SK-N-SH treated with all-trans-retinoic acid at 6 μM for 48 hours (cell line): ENCODE results near the gene MCM9.

ENCODE experiments used
- ATAC-seq: fragments of 200-7000 bp; cut with Tn5 transposase; 3 replicates; pipeline ENCODE4 v1.9.1; 2020; ENCODE audit warnings: mild to moderate bottlenecking, moderate library complexity
- ARNTL ChIP-seq: fragments of 450-650 bp; formaldehyde crosslinking; IDR thresholded peaks from 2 replicates; pipeline ENCODE4 v1.5.0; 2020; ENCODE audit warnings: low read depth, mild to moderate bottlenecking, moderate library complexity, borderline replicate concordance
- BACH2 ChIP-seq: fragments of 250-450 bp; sonication (Bioruptor Pico); IDR thresholded peaks from 2 replicates; pipeline ENCODE4 v1.9.0; 2021; ENCODE audit warnings: mild to moderate bottlenecking, borderline replicate concordance
- CREB5 ChIP-seq: fragments of 250-450 bp; sonication (Bioruptor Pico); IDR thresholded peaks from 2 replicates; pipeline ENCODE4 v1.5.1; 2020; ENCODE audit warnings: low read depth, mild to moderate bottlenecking, moderate library complexity
- CSDC2 ChIP-seq: fragments of 250-450 bp; sonication (Bioruptor Pico); IDR thresholded peaks from 2 replicates; pipeline ENCODE4 v1.5.0; 2020; ENCODE audit warnings: mild to moderate bottlenecking, moderate library complexity
- CSRNP3 ChIP-seq: fragments of 250-450 bp; sonication (Bioruptor Pico); IDR thresholded peaks from 2 replicates; pipeline ENCODE4 v1.5.1; 2021; ENCODE audit warnings: mild to moderate bottlenecking, moderate library complexity
- ESRRG ChIP-seq: fragments of 250-450 bp; sonication (Bioruptor Pico); IDR thresholded peaks from 2 replicates; pipeline ENCODE4 v1.6.1; 2021; ENCODE audit warnings: mild to moderate bottlenecking
- OSR1 ChIP-seq: fragments of 250-450 bp; sonication (Bioruptor Pico); IDR thresholded peaks from 2 replicates; pipeline ENCODE4 v1.8.0; 2022; ENCODE audit warnings: moderate library complexity, mild to moderate bottlenecking, inconsistent platforms
- PATZ1 ChIP-seq: fragments of 250-450 bp; sonication (Bioruptor Pico); IDR thresholded peaks from 2 replicates; pipeline ENCODE4 v1.8.0; 2020; ENCODE audit warnings: mild to moderate bottlenecking, moderate library complexity, borderline replicate concordance
- POU6F1 ChIP-seq: fragments of 250-450 bp; sonication (Bioruptor Pico); IDR thresholded peaks from 2 replicates; pipeline ENCODE4 v1.8.0; 2021; ENCODE audit warnings: low read depth, mild to moderate bottlenecking, moderate library complexity, borderline replicate concordance
- PPARA ChIP-seq: fragments of 250-450 bp; sonication (Bioruptor Pico); IDR thresholded peaks from 2 replicates; pipeline ENCODE4 v1.5.0; 2020; ENCODE audit warnings: mild to moderate bottlenecking, borderline replicate concordance
- RARB ChIP-seq: fragments of 250-450 bp; sonication (Bioruptor Pico); IDR thresholded peaks from 2 replicates; pipeline ENCODE4 v1.8.0; 2021; ENCODE audit warnings: mild to moderate bottlenecking, moderate library complexity
- TCF4 ChIP-seq: fragments of 250-450 bp; sonication (Bioruptor Pico); IDR thresholded peaks from 2 replicates; pipeline ENCODE4 v1.8.0; 2021; ENCODE audit warnings: mild to moderate bottlenecking, moderate library complexity, borderline replicate concordance
- TOX ChIP-seq: fragments of 250-450 bp; sonication (Bioruptor Pico); IDR thresholded peaks from 2 replicates; pipeline ENCODE4 v1.8.0; 2021; ENCODE audit warnings: mild to moderate bottlenecking, moderate library complexity, borderline replicate concordance
- TSHZ2 ChIP-seq: fragments of 250-450 bp; sonication (Bioruptor Pico); IDR thresholded peaks from 2 replicates; pipeline ENCODE4 v1.5.0; 2020; ENCODE audit warnings: mild to moderate bottlenecking, moderate library complexity
- ZC3H10 ChIP-seq: fragments of 250-450 bp; sonication (Bioruptor Pico); IDR thresholded peaks from 2 replicates; pipeline ENCODE4 v1.5.1; 2021; ENCODE audit warnings: mild to moderate bottlenecking, moderate library complexity
- ZFP3 ChIP-seq: fragments of 250-450 bp; sonication (Bioruptor Pico); IDR thresholded peaks from 2 replicates; pipeline ENCODE4 v1.5.0; 2020; ENCODE audit warnings: mild to moderate bottlenecking, moderate library complexity
- ZFP30 ChIP-seq: fragments of 450-650 bp; formaldehyde crosslinking; IDR thresholded peaks from 2 replicates; pipeline ENCODE4 v1.5.0; 2022; ENCODE audit warnings: mild to moderate bottlenecking, moderate library complexity
- ZNF70 ChIP-seq: fragments of 450-650 bp; formaldehyde crosslinking; IDR thresholded peaks from 2 replicates; pipeline ENCODE4 v1.5.0; 2020; ENCODE audit warnings: mild to moderate bottlenecking, moderate library complexity
- ZNF8 ChIP-seq: fragments of 450-650 bp; formaldehyde crosslinking; IDR thresholded peaks from 2 replicates; pipeline ENCODE4 v1.5.0; 2020; ENCODE audit warnings: mild to moderate bottlenecking, moderate library complexity

Gene MCM9

GRCh38 chr6:118923035-118923434 lies 11.9 kb downstream of the MCM9 start:
- no peak for ATAC-seq
- TF ChIP-seq ZNF8 (CRISPR knock-in tag) (no peak), RARB (no peak), PATZ1 (CRISPR knock-in tag) (no peak), ARNTL (CRISPR knock-in tag) (no peak), TOX (CRISPR knock-in tag) (no peak), TCF4 (CRISPR knock-in tag) (no peak), ZC3H10 (no peak), POU6F1 (no peak)

GRCh38 chr6:118921084-118921483 lies 13.9 kb downstream of the MCM9 start:
- ATAC-seq: no peak
- no peak for TF ChIP-seq CSDC2 (CRISPR knock-in tag)
- no peak for TF ChIP-seq ZNF70 (CRISPR knock-in tag)
- no peak for TF ChIP-seq ZNF8 (CRISPR knock-in tag)

- no peak for TF ChIP-seq TSHZ2 (CRISPR knock-in tag)
- TF ChIP-seq ZFP3 (CRISPR knock-in tag): no peak
- no peak for TF ChIP-seq ARNTL (CRISPR knock-in tag)
- no peak for TF ChIP-seq ZNF8 (CRISPR knock-in tag)
- no peak for TF ChIP-seq ESRRG (CRISPR knock-in tag)
- TF ChIP-seq BACH2 (CRISPR knock-in tag): no peak
- TF ChIP-seq OSR1 (CRISPR knock-in tag): no peak
- TF ChIP-seq TCF4 (CRISPR knock-in tag): no peak
- no peak for TF ChIP-seq CSRNP3 (CRISPR knock-in tag)
- TF ChIP-seq CREB5 (CRISPR knock-in tag): no peak
- TF ChIP-seq, all 23 proteins: peak for 0
- ATAC-seq: no peak
These were observed 16.6 kb downstream of the MCM9 start for GRCh38 chr6:118918329-118918725.

- ATAC-seq: no peak
- TF ChIP-seq CSRNP3 (CRISPR knock-in tag) (no peak), OSR1 (CRISPR knock-in tag) (no peak), POU6F1 (no peak), BACH2 (CRISPR knock-in tag) (no peak), ZNF8 (CRISPR knock-in tag) (no peak), TCF4 (CRISPR knock-in tag) (no peak), PPARA (CRISPR knock-in tag) (no peak), ZFP30 (no peak), TOX (CRISPR knock-in tag) (no peak), ZNF70 (CRISPR knock-in tag) (no peak)
These were observed 17.2 kb downstream of the MCM9 start for GRCh38 chr6:118917546-118918328.
